Measurements from ENCODE around the gene IGFN1. TPM values are rescaled to one million over a fixed set of nuclear protein-coding genes. Genes with fewer than 3 reads are reported as not detected.

The IGFN1 gene
- total and polyA plus RNA-seq, 4 donors, result 0.03 to 0.14 (median 0.08) TPM; not detected in 1

- DNase-seq (ENCODE audit: low spot score), result no peak
- TF ChIP-seq YY1 (IDR thresholded peaks at IDR 0.05) (no peak), HNF4G (IDR thresholded peaks at IDR 0.05) (no peak), ATF3 (IDR thresholded peaks at IDR 0.05) (no peak), REST (IDR thresholded peaks at IDR 0.05) (no peak), FOXA1 (IDR thresholded peaks at IDR 0.05) (no peak)
- no peaks in the 10 kb centered on the region for H3K27me3 ChIP-seq (ENCODE audit: control insufficient read depth in 4 of 4, insufficient read depth in 4 of 4, low read length in 3 of 4)
- no peak overlapping the region for H3K9ac ChIP-seq (ENCODE audit: low read depth in 1 of 2, low read length in 2 of 2)
- H3K27ac ChIP-seq (ENCODE audit: low read depth in 1 of 2, low read length in 2 of 2), result no peak overlapping the region
- no peaks in the 10 kb centered on the region for H3K9me3 ChIP-seq (ENCODE audit: control insufficient read depth in 4 of 4, low read length in 3 of 4)
- peaks cover 0 to 2% (median 0%) of the 10 kb centered on the region in 4 donors for H3K4me1 ChIP-seq (ENCODE audit: control insufficient read depth in 4 of 4, insufficient read depth in 4 of 4, low read length in 3 of 4)
- WGBS, result 93% methylated on average over 5 of the region's 5 CpGs
- H3K4me3 ChIP-seq (ENCODE audit: low read depth in 1 of 3, low read length in 3 of 3), result no peak overlapping the region
- H3K36me3 ChIP-seq (ENCODE audit: control insufficient read depth in 4 of 4, insufficient read depth in 3 of 4, low read depth in 1 of 4, low read length in 3 of 4), result no peaks in the 10 kb centered on the region
These were observed 6.9 kb upstream of the IGFN1 start for GRCh38 chr1:201183753-201184152.

GRCh38 chr1:201184307-201185122 is 6.1 kb upstream of the IGFN1 start:
- DNase-seq (ENCODE audit: low spot score), result no peak
- no peaks in the 10 kb centered on the region for H3K9me3 ChIP-seq (ENCODE audit: control insufficient read depth in 4 of 4, low read length in 3 of 4)
- H3K27ac ChIP-seq (ENCODE audit: low read depth in 1 of 2, low read length in 2 of 2), result no peak overlapping the region
- TF ChIP-seq SP1 (IDR thresholded peaks at IDR 0.05), result peak; percentile 43
- no peak for TF ChIP-seq NR2F2 (IDR thresholded peaks at IDR 0.05)
- TF ChIP-seq FOXA1 (IDR thresholded peaks at IDR 0.05), result no peak
- TF ChIP-seq RAD21 (IDR thresholded peaks at IDR 0.05), result peak; percentile 90 to 91
- TF ChIP-seq RXRA (IDR thresholded peaks at IDR 0.05), result peak; percentile 54 to 59
- peak in 1 of 2 donors; percentile 21 for TF ChIP-seq HNF4A (conservative IDR thresholded peaks at IDR 0.05)
- peak; percentile 79 for TF ChIP-seq CTCF (IDR thresholded peaks at IDR 0.05; ENCODE audit: low read depth, low read length, missing input control)
- no peak overlapping the region for H3K4me3 ChIP-seq (ENCODE audit: low read depth in 1 of 3, low read length in 3 of 3)
- H3K36me3 ChIP-seq (ENCODE audit: control insufficient read depth in 4 of 4, insufficient read depth in 3 of 4, low read depth in 1 of 4, low read length in 3 of 4), result no peaks in the 10 kb centered on the region
- peaks cover 0 to 2% (median 0%) of the 10 kb centered on the region in 4 donors for H3K4me1 ChIP-seq (ENCODE audit: control insufficient read depth in 4 of 4, insufficient read depth in 4 of 4, low read length in 3 of 4)
- H3K27me3 ChIP-seq (ENCODE audit: control insufficient read depth in 4 of 4, insufficient read depth in 4 of 4, low read length in 3 of 4), result no peaks in the 10 kb centered on the region
- 38% methylated on average over 9 of the region's 9 CpGs for WGBS
- no peak overlapping the region for H3K9ac ChIP-seq (ENCODE audit: low read depth in 1 of 2, low read length in 2 of 2)

GRCh38 chr1:201185123-201185453 is 5.5 kb upstream of the IGFN1 start:
- no peak overlapping the region for H3K9ac ChIP-seq (ENCODE audit: low read depth in 1 of 2, low read length in 2 of 2)

More at GRCh38 chr1:201185123-201185453, 5.5 kb upstream of the IGFN1 start:
- 55% methylated on average over 3 of the region's 3 CpGs for whole genome bisulfite sequencing
- TF ChIP-seq RXRA (IDR thresholded peaks at IDR 0.05), result no peak
- TF ChIP-seq NR2F2 (IDR thresholded peaks at IDR 0.05), result no peak
- TF ChIP-seq SP1 (IDR thresholded peaks at IDR 0.05), result no peak
- no peak for TF ChIP-seq JUND (IDR thresholded peaks at IDR 0.05)
- TF ChIP-seq FOXA2 (IDR thresholded peaks at IDR 0.05), result no peak
- no peak for TF ChIP-seq REST (IDR thresholded peaks at IDR 0.05)
- Histone ChIP-seq H3K27me3 (ENCODE audit: control insufficient read depth in 4 of 4, insufficient read depth in 4 of 4, low read length in 3 of 4) (no peaks in the 10 kb centered on the region), H3K36me3 (ENCODE audit: control insufficient read depth in 4 of 4, insufficient read depth in 3 of 4, low read depth in 1 of 4, low read length in 3 of 4) (no peaks in the 10 kb centered on the region), H3K9me3 (ENCODE audit: control insufficient read depth in 4 of 4, low read length in 3 of 4) (no peaks in the 10 kb centered on the region), H3K4me3 (ENCODE audit: low read depth in 1 of 3, low read length in 3 of 3) (no peak overlapping the region), H3K4me1 (ENCODE audit: control insufficient read depth in 4 of 4, insufficient read depth in 4 of 4, low read length in 3 of 4) (peaks cover 0 to 2% (median 0%) of the 10 kb centered on the region in 4 donors), H3K27ac (ENCODE audit: low read depth in 1 of 2, low read length in 2 of 2) (no peak overlapping the region)
- no peak for DNase-seq (ENCODE audit: low spot score)
